NB4 (cell line): ENCODE data around the gene BCL2L13.

ENCODE experiments used
- CTCF ChIP-seq: IDR thresholded peaks from one replicate; pipeline ENCODE4 v1.5.1; 2012; ENCODE audit warnings: low read depth, low read length
- MAX ChIP-seq: IDR thresholded peaks from 2 replicates; pipeline ENCODE4 v1.6.1; 2011; ENCODE audit warnings: low read depth, low read length
- MYC ChIP-seq: IDR thresholded peaks from 2 replicates; pipeline ENCODE4 v1.6.1; 2011; ENCODE audit warnings: low read depth, low read length
- POLR2A ChIP-seq: IDR thresholded peaks from 2 replicates; pipeline ENCODE4 v1.6.1; 2011; ENCODE audit warnings: mild to moderate bottlenecking; ENCODE audit not compliant: insufficient read length; ENCODE audit errors: extremely low read depth

GRCh38 chr22:17612057-17612456 lies 26.5 kb upstream of the BCL2L13 start:
- TF ChIP-seq CTCF (no peak), POLR2A (no peak), MAX (no peak), MYC (no peak)
